ENCODE data around the gene TMEM126A.

GRCh38 chr11:85626496-85626895 is 21.3 kb upstream of the TMEM126A start:
- TF ChIP-seq EP300 (IDR thresholded peaks at IDR 0.05) (no peak), CTCF (IDR thresholded peaks at IDR 0.05) (no peak)
